AG04449 (cell line): ENCODE data around the gene FHIT.

ENCODE experiments used
- CTCF ChIA-PET: fragments of 350-600 bp; formaldehyde crosslinking; extraction: SDS; loops from one replicate; lab custom pipeline; 2021; ENCODE audit warnings: antibody characterized with exemption; lab: Yijun Ruan, JAX
- POLR2A ChIA-PET: fragments of 400-600, 350-600 bp; formaldehyde crosslinking; extraction: SDS; loops from one replicate; lab custom pipeline; 2020; ENCODE audit warnings: antibody characterized with exemption, inconsistent platforms; lab: Yijun Ruan, JAX
- DNase-seq: peaks from one replicate; pipeline ENCODE4 v3.0.0-alpha.2; 2010; ENCODE audit warnings: low read depth, low spot score
- H3K4me3 ChIP-seq: 2 replicates; pipeline ENCODE4 v1.5.1; 2011; ENCODE audit warnings: low read depth, mild to moderate bottlenecking, control low read depth, low read length
- CTCF ChIP-seq: IDR thresholded peaks from one replicate; pipeline ENCODE4 v1.5.1; 2011; ENCODE audit warnings: mild to moderate bottlenecking, moderate library complexity, low read length, control low read depth, inconsistent platforms; ENCODE audit not compliant: insufficient read depth; ENCODE audit errors: missing control alignments

Gene FHIT

GRCh38 chr3:60600848-60601247 lies 650.4 kb downstream of the FHIT start:
- no peak overlapping the region for H3K4me3 ChIP-seq
- TF ChIP-seq CTCF, result no peak
- ChIA-PET CTCF (no interaction called here), POLR2A (no interaction called here)
- DNase-seq, result no peak

DNA sequence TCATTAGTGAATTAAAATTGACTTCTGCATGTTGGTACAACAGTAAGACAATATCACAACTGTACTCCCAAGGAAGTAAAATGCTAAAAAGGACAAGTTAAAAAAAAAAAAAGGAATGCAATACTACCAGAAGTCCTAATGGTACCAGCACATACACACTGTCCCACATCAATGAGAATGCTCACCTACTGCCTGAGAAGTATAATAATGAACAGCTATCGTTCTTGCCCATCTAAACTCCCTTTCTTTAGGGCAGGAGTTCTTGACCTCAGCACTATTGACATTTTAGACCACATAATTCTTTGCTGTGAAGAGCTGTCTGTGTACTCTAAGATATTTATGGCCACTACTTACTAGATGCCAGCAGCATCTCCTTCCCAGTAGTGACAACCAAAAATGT lies 651.7 kb downstream of the FHIT start:
- POLR2A ChIA-PET, result no interaction called here
- H3K4me3 ChIP-seq, result no peak overlapping the region
- no peak for TF ChIP-seq CTCF
- CTCF ChIA-PET, result interaction anchor here (0.9 kb wide), 1 partner anchor 12 kb away, joined by 3 read pairs; no protein-coding TSS in a partner anchor
- no peak for DNase-seq

- DNase-seq, result no peak
- H3K4me3 ChIP-seq, result no peak overlapping the region
- ChIA-PET CTCF (interaction anchor here (1.0 kb wide), 1 partner anchor 15 kb away, joined by 3 read pairs; no protein-coding TSS in a partner anchor), POLR2A (no interaction called here)
- no peak for TF ChIP-seq CTCF
Observed at GRCh38 chr3:60598671-60599070, 652.6 kb downstream of the FHIT start.

- no peak overlapping the region for H3K4me3 ChIP-seq
- no peak for DNase-seq
- ChIA-PET POLR2A (no interaction called here), CTCF (interaction anchor here (1.6 kb wide), 1 partner anchor 12 kb away, joined by 8 read pairs; no protein-coding TSS in a partner anchor)
- no peak for TF ChIP-seq CTCF
Observed at GRCh38 chr3:60594025-60594424, 657.2 kb downstream of the FHIT start.

DNA sequence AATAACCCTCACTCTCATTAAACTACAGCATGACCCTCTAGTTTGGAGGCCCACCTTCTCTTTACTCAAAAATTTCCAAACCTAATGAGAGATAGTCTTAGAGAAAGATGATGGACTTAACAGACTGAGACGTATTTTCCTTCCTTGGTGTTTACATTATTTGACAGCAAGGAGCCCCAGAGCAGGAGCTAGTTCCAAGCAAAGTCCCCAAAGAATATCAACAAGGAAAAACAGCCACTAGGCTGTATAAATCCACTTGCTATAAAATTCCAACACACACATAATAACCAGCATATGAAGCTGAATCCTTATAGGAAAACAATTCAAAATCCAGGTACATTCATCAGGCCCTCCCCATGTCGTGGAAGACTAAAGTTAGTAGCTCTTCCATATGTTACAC lies 660.0 kb downstream of the FHIT start:
- ChIA-PET CTCF (interaction anchor here (1.4 kb wide), 1 partner anchor 11 kb away, joined by 4 read pairs; no protein-coding TSS in a partner anchor), POLR2A (no interaction called here)

GRCh38 chr3:60588806-60589205 lies 662.4 kb downstream of the FHIT start:
- no peak for DNase-seq
- CTCF ChIA-PET, result no interaction called here
- POLR2A ChIA-PET, result no interaction called here
- H3K4me3 ChIP-seq, result no peak overlapping the region
- TF ChIP-seq CTCF, result no peak

More for the DNA sequence above, 660.0 kb downstream of the FHIT start:
- no peak overlapping the region for H3K4me3 ChIP-seq
- DNase-seq, result no peak
- no peak for TF ChIP-seq CTCF
